HG03342 (cell line): ENCODE results near the gene POLA1.
A peak's percentile ranks its signal among the peaks of the same experiment; 100 is the strongest.

Source experiments
- ATAC-seq: cut with Tn5 transposase; IDR thresholded peaks from one replicate; pipeline ENCODE4 v1.9.1; 2021; ENCODE audit warnings: mild to moderate bottlenecking, moderate library complexity; ENCODE audit not compliant: unreplicated experiment

POLA1 gene

DNA sequence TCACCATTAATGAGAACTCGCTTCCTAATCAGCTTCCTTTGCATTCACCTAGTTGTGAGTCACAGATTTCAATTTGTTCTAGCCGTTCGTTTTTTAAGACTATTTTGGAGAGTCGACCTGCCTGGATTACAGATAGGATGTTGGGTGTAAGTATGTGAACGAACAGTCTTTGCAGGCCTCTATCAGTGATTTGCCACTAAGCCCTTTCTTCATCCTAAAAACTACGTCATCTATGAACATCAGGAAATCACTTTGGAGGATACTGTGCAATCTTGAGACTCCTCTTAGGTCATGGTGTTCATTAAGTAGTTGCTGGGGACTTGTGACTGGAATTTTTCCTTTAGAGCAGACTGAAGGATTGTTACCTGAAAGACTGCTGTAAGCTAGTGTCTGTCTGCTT lies 1.1 kb downstream of the POLA1 start:
- no peak for ATAC-seq

DNA sequence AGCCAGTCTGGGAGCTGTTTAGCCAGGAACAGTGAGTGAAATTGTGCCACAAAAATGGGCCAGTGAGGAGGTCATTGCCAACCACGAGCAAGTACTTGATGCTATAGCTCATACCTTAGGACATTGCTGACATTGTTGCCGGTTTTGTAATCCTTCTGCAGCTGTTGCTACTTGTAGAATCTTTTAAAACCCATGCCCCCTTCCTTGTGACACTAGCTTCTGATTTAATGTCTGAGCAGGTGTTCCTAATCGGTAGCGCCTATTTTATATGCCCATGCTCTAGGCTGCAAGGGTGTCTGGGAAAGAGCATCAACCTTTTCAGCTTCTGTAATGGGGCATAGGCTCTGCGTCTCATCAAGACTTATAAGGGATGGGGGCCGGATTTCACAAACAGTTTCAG lies 2.6 kb downstream of the POLA1 start:
- no peak for ATAC-seq

DNA sequence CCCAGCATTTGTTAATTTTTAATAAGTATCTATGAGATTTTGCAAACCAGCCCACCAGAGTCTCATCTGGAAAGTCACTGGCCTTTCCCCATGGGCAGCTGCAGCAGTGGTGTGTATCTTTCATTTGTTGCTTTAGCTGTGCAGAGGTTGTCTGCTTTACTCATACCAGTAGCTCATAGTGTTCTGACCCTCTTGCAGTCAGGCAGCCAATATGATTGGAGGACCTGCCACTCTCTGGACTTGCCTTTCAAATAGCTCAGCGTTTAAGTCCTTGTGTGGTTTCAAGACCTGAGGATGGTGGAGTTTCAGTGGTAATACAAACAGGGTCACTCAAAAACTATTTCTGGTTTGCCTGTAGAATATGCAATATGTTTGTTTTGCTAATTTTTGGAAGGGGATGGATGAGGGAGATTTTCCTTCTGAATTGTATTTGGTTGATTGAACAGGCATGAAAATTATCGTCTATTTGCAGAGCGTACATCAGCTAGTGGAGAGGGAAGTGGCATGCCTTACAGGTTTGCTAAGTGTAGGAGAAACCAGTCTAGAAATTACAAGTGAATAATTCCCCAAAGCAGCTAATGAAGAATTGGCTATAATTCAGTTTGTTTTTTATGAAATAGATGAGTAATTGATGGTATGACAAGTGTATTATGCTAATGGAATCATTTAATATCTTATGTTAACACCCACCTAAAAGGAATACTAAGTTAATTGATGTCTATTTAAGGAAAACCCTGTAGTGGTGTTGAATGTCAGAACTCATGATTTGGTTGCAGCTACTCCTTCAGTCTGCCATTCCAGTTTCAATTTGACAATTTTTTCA lies 8.9 kb downstream of the POLA1 start:
- peak; percentile 98 for ATAC-seq

DNA sequence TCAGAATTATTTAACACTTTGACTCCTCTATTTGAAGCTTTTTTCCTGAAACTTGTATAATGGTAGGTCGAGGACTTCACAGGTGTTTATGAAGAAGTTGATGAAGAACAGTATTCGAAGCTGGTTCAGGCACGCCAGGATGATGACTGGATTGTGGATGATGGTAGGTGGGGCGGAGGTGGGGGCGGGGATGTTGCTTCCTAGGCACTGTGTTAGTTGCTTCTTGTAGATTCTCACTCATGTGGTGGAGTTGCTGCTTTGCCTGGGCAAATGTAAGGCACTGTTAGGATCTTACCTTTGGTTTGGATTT lies 9.4 kb downstream of the POLA1 start:
- ATAC-seq = no peak

DNA sequence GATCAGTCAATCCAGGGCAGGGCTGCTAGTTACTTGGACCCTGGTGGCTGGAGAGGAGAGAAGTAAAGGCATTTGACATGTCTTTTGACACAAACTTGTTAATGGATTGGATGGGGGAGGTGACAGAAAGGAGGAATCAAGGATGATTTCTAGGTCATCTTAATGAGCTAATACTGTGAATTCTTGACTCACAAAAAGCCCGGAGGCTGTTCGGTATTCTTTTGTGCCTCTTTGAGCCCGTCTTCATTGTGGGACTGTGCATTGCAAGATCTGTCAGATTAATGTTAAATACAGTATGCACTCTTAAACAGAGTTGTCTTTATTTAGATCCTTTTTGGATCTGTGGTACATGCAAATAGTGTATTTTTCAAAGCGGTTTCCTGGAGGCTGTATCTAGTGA lies 25.1 kb downstream of the POLA1 start:
- no peak for ATAC-seq

DNA sequence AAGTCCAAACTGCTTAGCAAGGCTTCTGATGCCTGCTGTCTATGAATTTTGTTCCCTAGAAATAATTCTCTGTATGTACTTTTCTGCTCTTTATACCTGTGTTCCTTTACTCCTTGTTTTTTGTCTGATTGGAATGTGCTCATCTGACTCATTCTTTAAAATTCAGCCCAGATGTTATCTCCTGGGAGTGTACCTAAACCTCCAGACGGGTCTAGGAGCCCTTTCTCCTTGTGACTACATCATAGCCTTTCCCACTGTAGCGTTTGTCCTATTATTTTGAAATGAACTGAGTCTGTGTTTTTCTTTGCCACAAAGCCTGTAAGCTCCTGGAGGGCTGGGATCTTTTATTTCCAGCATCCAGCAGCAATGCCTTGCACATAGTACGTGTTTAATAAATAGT lies 26.3 kb downstream of the POLA1 start:
- ATAC-seq = no peak

DNA sequence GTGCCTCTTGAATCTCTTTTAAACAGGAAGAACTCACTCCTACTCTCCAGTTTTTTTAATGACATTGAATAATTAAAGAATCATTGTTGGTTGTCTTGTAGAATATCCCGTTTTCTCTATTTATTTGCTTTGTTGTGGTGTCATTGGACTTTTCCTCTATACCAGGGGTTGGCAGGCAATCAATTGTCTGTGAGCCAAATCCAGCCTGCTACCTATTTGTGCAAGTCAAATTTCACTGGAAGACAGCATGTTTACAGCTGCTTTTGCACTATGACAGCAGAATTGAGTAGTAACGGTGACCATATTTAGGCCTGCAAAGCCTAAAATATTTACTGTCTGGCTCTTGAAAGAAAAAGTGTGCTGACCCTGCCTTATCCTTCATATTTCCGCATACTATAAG lies 34.8 kb downstream of the POLA1 start:
- ATAC-seq = no peak

DNA sequence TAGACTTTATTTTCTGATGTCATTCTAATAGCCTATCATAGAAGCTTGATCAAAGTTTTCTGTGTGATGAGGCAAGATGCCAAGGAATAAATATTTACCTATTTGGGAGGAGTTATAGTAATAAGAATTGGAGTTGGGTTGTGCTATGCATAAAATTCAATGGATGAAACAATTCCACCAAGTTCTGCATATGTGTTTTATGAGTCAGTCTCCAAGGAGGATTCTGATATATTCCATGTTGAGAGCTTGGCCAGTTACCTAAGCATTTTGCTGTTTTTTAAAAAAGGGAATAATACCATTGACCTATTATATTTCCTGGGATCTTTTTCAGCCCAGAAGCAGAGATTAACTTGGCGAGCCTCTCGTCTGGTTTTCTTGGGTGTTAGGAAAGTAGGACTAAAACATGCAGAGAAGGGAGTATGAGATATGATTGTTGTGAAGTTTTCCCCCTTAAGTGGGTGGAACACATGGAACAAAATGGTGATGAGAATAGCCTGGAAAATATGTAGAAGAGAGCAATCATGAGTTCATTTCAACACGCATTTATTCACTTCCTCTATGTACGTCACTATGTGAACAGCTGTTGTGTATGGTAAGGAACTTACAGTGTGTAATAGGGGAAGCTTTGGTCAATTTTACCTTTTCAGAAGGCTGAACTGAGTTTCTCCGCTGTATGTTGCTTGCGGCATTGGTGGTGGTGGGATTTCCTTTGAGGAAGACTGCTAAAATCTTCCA lies 39.2 kb downstream of the POLA1 start:
- no peak for ATAC-seq

DNA sequence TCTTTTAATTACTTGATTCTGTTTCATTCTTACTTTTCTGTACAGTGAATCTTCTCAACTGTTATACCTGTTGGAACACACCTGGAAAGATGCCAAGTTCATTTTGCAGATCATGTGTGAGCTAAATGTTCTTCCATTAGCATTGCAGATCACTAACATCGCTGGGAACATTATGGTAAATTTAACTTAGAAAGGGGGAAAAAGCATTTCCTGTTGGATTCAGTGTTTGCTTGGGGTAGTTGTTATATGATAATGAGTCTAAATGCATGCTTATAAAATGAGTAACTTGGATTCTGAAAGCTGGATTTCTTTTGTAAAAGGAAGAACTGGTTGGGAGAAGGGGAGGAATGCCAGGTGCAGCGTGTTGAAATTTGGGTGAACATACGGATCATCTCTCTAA lies 47.6 kb downstream of the POLA1 start:
- ATAC-seq = no peak

DNA sequence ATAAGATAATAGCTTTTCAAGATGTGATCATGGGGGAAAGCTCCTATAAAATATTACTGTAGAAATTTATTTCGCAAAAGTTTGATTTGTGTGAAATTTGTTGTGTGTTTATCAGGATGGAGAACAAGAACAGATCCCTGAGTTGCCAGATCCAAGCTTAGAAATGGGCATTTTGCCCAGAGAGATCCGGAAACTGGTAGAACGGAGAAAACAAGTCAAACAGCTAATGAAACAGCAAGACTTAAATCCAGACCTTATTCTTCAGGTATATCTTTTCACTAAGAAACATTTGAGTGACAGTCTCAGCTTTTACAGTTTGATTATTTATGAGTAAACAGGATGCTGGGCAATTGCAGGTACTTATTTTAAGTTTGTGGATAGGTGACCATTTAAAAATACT lies 54.5 kb downstream of the POLA1 start:
- no peak for ATAC-seq

DNA sequence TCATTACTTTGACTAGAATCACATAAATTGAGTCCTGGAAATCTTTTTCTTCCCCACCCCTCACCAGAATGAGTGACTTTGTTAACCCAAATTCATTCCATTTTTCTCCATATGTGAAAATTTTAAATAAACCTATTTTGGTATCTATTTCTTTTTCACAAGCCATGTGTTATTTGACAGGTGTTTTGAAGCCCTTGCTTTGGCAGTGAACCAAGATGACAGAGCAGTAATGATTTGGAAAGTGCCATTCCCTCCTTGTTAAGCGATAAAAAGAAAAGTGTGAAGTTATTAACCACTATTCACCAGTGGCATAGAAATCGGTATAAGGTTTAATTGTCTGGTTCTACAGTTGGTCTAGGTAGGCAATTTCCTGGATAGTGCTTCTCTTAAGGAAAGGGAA lies 66.1 kb downstream of the POLA1 start:
- no peak for ATAC-seq

DNA sequence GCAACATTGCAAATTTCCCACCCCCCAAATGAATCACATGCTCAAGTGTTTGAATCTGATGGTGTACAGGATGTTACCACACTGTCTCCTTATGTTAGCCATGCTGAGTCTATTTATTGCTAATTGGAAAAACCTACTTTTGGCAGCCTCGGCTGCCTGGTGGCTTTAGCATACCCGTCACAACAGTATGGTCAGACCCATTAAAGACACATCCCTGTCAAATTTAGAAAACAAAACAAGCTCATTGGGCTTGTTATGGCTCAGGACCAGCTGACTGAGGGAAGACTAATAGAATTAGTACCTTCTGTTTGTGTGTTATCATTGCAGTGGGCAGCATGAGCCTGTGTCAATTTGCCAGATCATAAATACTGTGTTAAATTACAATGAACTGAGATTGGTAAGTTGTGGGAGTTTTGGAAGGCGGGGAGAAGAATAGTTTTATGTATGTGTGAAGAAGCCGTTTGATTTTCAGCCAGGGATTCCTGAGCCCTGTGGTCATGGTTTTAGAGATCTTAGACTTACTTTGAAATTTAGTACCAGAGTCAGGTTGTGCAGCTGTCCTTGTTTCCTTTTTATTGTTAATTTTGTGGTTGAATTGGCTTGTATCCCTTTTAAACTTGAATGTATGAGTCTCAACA lies 66.8 kb downstream of the POLA1 start:
- no peak for ATAC-seq

DNA sequence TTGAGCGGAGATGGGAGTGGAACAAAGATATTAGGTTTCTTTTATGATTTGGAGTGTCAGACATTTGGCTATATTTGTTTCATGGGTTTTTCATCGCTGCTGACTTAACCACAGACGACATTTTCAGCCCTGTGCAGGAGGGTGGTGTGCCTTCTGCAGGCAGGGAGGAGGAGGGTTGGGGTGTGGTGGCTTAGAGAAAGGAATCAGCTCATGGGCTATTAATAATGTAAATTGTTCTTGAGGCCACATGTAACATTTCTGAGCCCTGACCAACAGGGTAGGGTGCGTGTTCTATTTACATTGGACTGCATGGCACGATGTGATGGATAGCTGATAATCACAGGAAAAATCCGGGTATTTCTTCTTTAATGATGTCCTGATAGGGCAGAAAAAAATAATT lies 67.6 kb downstream of the POLA1 start:
- ATAC-seq = no peak

DNA sequence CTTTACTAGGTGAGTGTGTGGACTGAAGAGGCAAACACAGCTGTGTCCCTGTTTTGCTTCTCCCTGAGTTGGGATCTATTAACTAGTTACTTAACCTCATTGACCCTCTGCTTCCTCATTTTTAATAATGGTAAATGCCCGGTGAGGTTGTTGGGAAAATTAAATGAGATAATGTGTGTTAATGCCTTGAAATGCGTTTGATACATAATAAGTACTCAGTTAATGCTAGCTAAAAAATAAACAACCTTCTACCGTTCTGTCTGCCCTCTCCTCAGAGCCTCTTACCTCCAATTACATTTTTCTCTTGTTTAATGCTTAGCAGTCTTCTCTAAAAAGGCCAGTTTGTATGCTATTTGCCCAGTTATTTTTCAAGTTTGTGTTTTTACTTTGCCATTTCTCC lies 70.3 kb downstream of the POLA1 start:
- no peak for ATAC-seq

DNA sequence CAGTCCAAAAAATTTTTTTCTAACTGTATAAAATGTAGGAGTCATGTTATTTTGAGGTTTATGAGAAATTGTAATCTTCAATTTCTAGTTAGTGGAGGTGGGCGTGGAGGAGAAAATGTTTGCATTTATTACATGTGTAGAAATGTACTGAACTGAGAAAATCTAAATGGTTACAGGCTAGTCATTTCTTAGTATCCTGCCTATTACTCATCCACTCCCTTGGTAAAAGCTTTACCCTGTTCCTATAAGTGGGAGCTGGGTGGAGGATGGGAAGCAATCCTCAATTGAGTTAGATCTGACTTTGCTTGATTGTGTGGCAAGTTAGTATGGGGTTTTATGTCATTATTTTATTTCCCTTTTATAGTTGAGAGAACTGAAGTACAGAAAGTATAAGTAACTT lies 73.8 kb downstream of the POLA1 start:
- no peak for ATAC-seq

DNA sequence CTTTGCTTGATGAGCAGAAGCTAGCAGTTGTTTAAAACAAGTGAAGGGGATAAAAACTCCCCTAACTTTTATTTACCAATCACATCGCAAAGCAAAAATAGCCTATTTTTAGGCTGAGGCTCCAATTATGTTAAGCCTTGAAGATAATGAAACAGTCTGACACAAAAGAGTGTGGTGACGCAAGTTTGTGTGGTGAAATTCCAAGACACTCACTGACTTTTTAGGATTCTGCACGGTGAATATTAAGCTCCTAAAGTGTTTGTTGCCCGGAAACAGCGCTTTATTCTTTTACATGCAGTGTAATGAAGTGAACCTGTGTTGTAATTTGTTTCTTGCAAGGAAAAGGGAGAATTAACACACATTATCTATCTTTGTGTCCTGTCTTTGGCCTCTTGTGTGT lies 74.8 kb downstream of the POLA1 start:
- ATAC-seq = no peak

DNA sequence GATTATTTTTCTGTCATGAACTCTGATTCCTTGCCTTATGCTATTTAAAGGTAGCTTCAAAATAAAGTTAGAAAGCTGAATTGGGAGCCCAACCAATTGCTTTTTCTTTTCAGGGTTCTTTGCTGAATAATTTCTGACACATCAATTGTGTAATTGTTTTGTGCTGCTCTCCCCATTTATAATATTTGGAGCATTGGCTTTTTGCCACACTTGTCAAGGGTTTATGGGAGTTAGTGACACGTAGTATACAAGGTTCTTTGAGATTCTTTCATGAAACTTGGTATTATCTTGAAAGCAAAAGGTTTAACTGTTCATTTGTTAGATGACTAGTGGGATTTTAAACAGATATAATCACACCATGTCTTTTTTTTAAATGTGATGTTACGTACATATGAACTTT lies 80.9 kb downstream of the POLA1 start:
- no peak for ATAC-seq

DNA sequence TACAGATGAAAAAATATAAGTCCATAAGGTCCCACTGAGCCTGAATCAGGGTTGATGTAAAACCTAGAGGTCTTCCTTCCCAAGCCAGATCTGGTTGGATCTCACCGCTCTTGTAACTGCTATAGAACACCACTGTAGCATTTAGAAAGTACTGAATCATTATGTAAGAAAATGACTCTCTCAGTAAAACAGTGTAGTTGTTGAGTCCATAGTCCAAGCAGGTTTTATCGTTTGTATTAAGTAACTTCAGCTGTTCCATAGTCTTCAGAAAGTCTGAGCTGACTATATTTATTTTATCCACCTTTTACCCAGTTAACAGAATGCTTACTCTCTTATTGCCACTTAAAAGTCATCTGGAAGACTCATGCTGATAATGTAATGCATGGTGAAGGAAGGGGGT lies 82.2 kb downstream of the POLA1 start:
- ATAC-seq = no peak

DNA sequence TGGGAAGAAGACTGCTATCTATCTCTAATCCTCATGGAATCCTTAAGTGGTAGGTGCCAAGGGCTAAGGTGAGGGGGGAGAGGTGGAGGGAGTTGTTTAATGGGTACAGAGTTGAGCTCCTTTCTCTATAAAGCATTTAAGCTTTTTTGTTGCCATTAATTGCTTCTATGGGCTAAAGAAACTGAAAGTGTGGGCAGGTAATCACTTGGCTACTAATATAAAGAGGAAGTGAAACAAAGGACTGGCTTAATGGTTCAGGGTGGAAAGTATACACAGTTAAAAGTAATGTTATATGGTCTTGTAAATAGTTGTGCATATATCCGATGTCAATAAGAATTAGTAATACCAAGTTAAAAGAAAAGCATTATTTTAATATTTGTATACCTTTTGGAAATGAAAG lies 83.9 kb downstream of the POLA1 start:
- peak; percentile 99 for ATAC-seq

DNA sequence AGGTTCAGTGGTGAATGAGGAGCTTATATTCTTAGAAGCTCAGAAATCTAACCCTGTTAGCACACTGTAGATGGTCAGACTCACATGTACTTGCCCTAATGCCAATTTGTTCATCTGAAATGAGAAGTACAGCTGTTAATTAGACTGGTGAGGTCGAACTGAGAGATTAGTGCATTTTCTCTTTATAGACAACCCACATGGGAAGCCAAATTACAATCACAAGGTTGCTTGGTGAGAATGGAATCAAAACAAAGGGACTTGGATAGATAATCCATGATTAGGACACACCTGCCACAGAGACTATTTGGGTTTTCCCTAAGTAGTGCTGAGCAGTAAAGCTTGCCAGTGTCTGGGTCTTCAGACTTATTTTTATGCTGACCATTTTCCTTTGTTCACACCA lies 88.3 kb downstream of the POLA1 start:
- no peak for ATAC-seq

DNA sequence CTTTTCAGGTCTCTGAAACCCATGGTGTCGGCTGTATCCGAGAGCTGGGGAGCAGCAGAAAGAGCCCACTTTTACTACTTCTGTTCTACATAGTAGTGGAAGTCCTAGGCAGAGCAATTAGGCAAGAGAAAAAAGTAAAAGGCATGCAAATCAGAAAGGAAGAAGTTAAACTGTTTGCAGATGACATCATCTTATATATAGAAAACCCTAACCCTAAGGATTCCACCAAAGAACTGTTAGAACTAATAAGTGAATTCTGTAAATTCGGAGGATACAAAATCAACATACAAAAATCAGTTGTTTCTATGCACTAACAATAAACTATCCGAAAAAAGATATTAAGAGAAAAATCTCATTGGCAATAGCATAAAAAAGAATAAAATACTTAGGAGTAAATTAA lies 95.3 kb downstream of the POLA1 start:
- no peak for ATAC-seq

DNA sequence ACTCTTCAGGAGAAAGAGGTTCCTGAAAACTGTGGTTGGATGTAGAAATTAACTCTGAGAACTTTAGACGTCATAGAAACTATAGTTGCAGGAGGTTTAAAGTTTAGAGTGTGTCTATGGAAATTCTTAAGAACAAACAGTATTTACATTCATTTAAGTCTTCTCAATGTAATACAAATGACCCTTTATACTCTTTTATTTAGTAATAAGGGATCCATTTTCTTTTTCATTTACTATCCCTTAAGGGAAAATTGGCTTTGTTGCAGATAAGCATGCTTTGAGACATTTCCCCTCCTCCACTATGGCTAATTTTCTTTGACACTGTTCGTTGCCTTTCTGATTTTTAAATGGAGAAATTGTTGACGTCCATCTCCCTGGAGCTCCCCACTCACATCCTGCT lies 96.4 kb downstream of the POLA1 start:
- ATAC-seq = no peak
